ENCODE results near the gene CORO1A.
"Not testable (repeated sequence)": the region's sequence is repeated elsewhere in the genome, so short reads cannot be mapped to it uniquely, and the experiment has no call there.

GRCh38 chr16:30168746-30169145 lies 14.7 kb upstream of the CORO1A start:
- TF ChIP-seq, protein P1, sequence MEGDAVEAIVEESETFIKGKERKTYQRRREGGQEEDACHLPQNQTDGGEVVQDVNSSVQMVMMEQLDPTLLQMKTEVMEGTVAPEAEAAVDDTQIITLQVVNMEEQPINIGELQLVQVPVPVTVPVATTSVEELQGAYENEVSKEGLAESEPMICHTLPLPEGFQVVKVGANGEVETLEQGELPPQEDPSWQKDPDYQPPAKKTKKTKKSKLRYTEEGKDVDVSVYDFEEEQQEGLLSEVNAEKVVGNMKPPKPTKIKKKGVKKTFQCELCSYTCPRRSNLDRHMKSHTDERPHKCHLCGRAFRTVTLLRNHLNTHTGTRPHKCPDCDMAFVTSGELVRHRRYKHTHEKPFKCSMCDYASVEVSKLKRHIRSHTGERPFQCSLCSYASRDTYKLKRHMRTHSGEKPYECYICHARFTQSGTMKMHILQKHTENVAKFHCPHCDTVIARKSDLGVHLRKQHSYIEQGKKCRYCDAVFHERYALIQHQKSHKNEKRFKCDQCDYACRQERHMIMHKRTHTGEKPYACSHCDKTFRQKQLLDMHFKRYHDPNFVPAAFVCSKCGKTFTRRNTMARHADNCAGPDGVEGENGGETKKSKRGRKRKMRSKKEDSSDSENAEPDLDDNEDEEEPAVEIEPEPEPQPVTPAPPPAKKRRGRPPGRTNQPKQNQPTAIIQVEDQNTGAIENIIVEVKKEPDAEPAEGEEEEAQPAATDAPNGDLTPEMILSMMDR (IDR thresholded peaks at IDR 0.05), result not testable (repeated sequence)
- not testable (repeated sequence) for TF ChIP-seq POLR2AphosphoS5, POLR2A (IDR thresholded peaks at IDR 0.05)
